Thyroid gland (tissue), 4 donors: ENCODE results near the gene BNIPL.

Experiments used
- POLR2A ChIP-seq, 2 donors: fragments of 450-650 bp; IDR thresholded peaks; one replicate each; pipeline ENCODE4 v1.6.1; 2017; ENCODE audit warnings: antibody characterized with exemption in 2 of 2, mild to moderate bottlenecking in 2 of 2, moderate library complexity in 1 of 2
- TF ChIP-seq, protein P1 (sequence below), 6 experiments: fragments of 200-600 bp in 3 of 6; fragments of 450-650 bp in 3 of 6; sonication (generic) in 3 of 6; IDR thresholded peaks; one replicate each; pipeline ENCODE4 v1.5.1; 2016 to 2019; ENCODE audit warnings: antibody characterized with exemption in 6 of 6, mild to moderate bottlenecking in 2 of 6, inconsistent platforms in 1 of 6, moderate library complexity in 1 of 6

DNA sequence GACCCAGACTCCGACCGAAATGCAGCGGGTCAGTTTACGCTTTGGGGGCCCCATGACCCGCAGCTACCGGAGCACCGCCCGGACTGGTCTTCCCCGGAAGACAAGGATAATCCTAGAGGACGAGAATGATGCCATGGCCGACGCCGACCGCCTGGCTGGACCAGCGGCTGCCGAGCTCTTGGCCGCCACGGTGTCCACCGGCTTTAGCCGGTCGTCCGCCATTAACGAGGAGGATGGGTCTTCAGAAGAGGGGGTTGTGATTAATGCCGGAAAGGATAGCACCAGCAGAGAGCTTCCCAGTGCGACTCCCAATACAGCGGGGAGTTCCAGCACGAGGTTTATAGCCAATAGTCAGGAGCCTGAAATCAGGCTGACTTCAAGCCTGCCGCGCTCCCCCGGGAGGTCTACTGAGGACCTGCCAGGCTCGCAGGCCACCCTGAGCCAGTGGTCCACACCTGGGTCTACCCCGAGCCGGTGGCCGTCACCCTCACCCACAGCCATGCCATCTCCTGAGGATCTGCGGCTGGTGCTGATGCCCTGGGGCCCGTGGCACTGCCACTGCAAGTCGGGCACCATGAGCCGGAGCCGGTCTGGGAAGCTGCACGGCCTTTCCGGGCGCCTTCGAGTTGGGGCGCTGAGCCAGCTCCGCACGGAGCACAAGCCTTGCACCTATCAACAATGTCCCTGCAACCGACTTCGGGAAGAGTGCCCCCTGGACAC is 11.7 kb downstream of the BNIPL start:
- TF ChIP-seq, protein P1, sequence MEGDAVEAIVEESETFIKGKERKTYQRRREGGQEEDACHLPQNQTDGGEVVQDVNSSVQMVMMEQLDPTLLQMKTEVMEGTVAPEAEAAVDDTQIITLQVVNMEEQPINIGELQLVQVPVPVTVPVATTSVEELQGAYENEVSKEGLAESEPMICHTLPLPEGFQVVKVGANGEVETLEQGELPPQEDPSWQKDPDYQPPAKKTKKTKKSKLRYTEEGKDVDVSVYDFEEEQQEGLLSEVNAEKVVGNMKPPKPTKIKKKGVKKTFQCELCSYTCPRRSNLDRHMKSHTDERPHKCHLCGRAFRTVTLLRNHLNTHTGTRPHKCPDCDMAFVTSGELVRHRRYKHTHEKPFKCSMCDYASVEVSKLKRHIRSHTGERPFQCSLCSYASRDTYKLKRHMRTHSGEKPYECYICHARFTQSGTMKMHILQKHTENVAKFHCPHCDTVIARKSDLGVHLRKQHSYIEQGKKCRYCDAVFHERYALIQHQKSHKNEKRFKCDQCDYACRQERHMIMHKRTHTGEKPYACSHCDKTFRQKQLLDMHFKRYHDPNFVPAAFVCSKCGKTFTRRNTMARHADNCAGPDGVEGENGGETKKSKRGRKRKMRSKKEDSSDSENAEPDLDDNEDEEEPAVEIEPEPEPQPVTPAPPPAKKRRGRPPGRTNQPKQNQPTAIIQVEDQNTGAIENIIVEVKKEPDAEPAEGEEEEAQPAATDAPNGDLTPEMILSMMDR (IDR thresholded peaks at IDR 0.05): peak in 4 of 6 experiments; percentile 17 to 56 (median 56)
- no peak for TF ChIP-seq POLR2A (IDR thresholded peaks at IDR 0.05)
